ENCODE results near the gene ECHS1.
"Not testable (repeated sequence)": the region's sequence is repeated elsewhere in the genome, so short reads cannot be mapped to it uniquely, and the experiment has no call there.

ECHS1 gene

DNA sequence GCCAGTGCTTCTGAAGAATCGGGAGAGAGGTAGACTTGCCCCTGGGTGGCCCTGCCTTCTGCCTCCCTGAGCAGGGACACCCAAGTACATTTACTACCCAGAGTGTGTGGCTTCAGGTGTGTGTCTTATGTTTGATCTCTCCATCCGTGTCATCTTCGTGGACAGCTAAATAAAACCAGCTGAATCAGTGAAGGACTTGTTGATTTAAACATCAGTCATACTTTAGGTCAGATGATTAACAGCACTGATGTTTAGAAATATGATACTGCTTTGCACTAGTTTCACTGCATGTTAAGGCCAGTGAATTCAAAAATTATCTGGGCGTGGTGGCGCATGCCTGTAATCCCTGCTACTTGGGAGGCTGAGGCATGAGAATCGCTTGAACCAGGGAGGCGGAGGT lies 24.8 kb upstream of the ECHS1 start:
- no peak for DNase-seq

DNA sequence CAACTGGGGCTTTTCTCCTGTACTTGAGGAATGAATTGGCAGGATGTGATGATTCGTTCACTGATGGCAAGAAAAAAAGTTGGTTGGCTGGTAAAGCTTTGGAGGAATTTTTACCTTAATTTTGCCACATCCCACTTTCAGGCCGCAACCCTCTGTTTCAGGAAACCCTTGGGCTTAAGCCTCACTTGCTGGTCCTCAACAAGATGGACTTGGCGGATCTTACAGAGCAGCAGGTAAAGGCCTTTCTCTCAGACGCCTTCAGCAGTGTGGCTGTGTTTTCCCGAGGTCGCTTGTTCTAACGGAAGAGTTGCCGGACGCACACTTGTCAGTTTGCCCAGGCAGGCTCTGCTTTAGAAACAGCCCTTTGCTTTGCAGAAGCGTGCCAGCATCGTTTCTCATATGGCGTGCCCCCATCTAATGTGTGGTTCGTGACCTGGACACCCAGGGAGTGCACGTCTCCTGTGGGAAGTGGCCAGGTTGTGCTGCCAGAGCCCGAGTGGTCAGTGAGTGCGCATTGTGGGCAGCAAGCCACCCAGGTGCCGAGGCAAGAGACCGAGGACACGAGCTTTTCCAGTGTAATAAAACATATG lies 23.0 kb upstream of the ECHS1 start:
- DNase-seq, result no peak

DNA sequence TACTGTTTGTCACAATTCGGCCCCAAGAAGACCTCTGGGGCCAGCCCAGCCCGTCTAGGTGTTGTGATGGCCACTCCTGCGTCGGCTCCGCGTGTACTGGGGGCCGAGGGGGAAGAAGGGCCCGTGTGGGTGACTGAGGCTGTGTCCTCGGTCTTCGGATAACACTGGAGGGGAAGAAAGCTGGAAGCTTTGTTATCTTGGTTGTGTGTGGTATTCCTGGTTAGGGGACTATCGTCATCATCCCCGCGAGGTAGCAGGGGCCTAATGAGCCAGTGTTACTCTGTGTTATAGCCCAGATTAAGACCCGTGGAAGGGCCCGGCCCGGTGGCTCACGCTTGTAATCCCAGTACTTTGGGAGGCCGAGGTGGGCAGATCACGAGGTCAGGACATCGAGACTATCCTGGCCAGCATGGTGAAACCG lies 21.7 kb upstream of the ECHS1 start:
- DNase-seq, result no peak

DNA sequence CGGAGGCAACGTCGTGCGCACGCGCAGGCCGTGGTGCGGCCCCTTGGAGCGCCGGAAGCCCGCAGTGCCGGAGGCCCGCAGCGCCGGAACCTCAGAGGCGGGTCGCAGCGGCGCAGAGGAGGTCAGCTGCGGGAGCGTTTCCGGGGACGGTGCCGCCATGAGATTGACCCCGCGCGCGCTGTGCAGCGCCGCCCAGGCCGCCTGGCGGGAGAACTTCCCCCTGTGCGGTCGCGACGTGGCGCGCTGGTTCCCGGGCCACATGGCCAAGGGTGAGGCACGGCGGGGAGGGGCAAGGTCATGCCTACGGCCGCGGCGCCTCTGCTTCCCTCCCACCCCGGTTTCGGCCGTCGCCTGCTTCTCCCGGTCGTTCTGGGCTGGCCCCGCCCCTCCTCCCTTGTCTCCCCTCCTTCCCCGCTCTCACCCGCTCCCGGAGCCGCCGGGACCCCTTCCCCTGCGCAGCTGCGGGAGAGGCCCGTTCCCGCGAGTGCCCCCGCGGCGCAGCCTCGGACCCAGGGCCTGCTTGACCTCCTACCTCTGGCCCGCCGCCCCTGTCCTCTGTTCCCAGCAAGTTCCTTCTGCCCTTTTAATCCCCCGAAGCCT lies 21.0 kb upstream of the ECHS1 start, which contains the start of gene MTG1:
TSS of gene MTG1 (plus strand) at position 94 of the 600 bp plus-strand sequence. CDS start at position 158, 64 bp downstream.
- peak; percentile 67 to 72 for DNase-seq

DNA sequence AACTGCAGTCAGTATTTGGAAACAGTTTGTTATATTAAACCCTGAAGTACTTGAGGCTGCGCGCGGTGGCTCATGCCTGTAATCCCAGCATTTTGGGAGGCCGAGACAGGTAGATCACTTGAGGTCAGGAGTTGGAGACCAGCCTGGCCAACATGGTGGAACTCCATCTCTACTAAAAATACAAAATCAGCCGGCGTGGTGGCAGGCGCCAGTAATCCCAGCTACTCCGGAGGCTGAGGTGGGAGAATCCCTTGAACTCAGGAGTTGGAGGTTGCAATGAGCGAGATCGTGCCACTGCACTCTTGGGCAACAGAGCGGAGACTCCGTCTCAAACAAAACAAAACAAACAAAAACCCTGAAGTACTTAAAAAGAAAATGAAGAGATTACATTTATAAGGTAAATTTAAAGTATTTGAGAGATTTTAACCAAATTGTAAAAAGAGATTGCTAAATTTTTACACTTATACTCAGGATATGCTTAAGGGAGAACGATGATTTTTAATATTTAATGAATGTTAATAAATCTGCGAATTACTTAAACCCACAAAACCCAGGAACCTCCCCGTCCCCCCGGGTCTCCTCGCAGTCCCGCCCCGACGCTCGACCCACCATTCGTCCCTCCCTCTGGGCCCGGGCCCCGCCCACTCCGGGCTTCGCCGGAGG lies 20.4 kb upstream of the ECHS1 start:
- no peak for DNase-seq

DNA sequence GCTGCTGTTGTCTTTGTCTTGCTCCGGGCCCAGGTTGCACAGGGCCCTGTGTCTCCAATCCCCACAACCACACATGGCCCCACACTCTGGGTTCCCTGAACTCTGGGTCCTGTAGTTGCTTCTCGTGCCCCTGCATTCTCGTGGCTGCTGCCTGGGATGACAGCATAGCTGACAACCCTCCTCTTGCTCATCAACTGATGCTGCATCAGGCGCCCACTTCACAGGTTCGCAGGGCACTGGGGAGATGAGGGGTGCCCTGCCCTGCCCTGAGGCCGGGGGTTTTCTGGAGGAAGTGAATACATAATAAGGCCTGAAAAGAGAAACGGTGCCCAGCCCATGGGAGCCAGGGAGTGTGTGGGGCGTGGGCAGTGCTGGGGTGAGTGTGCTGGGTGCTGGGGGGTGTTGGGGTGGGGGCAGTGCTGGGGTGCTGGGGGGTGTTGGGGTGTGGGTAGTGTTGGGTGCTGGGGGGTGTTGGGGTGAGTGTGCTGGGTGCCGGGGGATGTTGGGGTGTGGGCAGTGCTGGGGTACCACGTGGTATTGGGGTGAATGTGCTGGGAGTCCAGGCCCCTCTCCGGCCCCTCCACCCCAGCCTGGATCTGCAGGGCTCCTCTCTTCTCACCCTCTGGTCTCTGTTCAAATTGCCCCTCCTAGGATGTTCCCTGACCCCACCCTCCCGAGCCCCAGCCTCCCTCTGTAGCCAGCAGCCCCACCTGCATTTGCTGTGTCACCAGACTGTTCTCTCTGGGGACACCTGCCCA lies 18.8 kb upstream of the ECHS1 start:
- DNase-seq, result no peak

DNA sequence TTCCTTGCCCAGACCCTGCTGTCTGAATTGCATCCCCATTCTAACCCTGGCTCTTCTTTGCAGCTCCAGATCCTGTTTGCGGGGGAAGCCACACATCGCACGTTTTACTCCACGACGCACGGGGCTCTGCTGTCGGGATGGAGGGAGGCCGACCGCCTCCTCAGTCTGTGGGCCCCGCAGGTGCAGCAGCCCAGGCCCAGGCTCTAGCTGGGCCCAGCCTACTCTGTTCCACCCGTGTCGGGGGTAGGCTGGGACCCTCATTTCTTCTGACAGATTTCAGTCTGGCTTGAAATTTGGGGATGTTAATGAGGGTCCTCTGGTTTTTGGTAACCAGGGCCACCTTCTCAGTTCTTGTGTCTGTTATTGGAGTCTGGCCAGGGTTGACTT lies 18.1 kb upstream of the ECHS1 start:
- DNase-seq, result no peak

DNA sequence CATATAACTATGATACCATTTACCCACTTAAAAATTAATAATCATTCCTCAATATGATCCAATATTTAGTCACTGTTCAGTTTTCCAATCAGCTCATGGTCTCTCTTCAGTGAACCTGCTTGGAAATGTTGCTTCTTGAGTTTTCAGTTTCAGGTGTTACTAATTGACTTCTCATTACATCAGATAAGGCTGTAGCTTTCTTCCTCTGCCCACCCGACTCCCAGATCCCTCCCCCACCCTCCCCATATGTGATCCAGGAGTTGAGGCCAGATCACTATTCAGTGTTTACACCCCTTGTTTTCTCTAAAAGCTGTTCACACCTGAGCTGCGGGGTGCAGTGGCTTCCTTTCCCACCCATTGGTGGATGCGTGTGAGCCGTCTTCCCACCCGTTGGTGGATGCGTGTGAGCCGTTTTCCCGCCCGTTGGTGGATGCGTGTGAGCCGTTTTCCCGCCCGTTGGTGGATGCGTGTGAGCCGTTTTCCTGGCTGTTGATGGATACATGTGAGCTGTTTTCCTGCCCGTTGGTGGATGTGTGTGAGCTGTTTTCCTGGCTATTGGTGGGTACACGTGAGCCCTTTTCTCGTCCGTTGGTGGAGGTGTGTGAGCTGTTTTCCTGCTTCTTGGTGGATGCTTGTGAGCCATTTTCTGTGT lies 17.6 kb upstream of the ECHS1 start:
- DNase-seq, result no peak

DNA sequence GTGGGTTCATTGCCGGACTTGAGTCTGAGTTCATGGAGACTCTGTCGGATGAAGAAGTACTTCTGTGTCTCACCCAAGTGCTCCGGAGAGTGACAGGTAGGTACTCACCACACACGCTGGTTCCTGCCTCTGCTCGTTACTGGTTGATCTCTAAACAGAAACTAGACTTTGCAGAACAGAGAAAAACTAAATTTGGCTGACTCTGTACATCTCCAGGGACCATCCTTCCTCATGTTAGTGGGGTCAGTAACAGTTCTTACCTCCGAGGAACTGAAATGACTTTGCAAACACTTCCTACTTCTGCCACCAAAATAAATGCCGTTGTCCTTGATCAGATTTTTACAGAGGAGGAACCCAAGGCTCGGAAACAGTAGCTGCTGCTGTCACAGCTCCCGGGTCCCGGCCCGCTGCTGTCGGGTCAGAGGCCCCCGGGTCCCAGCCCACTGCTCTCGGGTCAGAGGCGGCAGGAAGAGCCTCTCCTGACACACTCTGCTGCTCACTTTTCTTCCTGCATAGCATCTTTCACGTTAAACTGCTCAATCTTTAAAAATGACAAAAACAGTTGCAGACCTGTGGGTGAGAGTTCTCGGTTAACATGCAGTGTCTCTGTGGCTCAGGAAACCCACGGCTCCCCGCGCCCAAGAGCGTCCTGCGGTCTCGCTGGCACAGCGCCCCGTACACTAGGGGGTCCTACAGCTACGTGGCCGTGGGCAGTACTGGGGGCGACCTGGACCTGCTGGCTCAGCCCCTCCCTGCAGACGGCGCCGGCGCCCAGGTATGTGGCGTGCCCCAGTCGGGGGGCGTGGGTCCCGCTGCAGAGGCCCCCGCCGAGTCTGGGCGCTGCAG lies 16.0 kb upstream of the ECHS1 start:
- DNase-seq, result no peak

DNA sequence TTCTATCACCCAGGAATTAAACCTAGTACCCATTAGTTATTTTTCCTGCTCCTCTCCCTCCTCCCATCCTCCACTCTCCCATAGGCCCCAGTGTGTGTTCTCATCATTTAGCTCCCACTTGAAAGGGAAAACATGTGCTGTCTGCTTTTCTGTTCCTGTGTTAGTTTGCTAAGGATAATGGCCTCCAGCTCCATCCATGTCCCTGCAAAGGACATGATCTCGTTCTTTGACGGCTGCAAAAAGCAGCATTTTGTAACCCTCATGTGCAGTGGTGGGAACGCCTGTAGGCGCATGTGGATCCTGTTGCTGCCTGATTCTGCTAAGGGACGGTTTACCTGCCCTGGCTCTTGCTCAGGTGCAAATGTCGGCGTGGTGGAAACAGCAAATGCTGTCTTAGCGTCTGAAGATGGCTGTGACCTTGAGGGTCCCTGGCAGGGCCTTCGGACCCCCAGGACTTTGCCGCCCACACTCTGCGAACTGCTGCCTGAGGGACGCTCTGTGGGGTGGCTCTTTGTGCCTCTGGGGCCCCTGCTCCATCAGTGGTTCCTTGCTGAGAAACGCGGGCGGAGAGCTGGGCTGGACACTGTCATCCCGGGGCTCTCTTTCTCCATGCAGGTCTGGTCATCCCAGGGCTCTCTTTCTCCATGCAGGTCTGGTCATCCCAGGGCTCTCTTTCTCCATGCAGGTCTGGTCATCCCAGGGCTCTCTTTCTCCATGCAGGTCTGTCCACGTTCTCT lies 15.2 kb upstream of the ECHS1 start:
- no peak for DNase-seq

DNA sequence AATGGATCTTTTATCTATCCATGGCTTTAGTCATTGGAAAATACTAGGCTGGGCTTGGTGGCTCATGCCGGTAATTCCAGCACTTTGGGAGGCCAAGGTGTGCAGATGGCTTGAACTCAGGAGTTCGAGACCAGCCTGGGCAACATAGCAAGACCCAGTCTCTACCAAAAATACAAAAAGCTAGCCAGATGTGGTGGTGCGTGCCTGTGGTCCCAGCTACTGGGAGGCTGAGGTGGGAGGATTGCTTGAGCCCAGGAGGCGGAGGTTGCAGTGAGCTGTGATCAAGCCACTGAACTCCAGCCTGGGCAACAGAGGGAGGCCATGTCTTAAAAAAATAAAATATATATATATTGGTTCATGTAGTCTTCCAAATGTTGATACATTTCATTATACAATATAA lies 13.8 kb upstream of the ECHS1 start:
- DNase-seq, result not testable (repeated sequence)

DNA sequence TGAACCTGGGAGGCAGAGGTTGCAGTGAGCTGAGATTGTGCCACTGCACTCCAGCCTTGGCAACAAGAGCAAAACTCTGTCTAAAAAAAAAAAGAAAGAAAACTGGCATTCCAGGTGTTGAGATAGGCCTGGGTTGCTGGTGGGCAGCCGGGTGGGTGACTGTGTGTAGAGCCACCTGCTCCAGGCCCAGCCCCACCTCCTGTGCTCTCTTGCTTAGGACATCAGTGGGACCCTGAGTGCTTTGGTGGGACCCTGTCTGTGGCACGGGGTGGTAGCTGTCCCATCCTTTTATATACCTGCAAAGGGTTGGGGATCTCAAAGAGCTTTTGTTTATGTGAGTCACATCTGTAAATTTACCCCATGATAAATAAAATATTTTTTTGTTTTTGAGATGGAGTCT lies 12.1 kb upstream of the ECHS1 start:
- no peak for DNase-seq

DNA sequence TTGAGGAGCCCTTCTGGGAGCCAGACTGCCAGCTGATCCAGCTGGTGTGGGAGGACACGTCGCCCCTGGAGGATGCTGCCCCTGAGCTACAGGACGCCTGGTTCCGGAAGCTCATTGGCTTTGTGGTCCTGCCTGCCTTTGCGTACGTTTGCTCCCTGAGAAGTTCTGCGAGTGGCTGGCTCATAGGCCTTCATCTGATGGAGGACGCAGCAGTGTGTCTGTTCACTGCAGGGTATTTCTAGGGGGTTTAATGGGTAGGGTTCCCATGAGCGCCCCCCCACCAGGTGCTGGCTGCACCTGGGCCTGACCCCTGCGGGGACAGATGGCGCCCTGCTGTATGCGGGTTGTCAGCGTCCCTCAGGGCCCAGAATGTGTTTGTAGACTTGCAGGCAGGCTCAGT lies 10.9 kb upstream of the ECHS1 start:
- DNase-seq, result no peak

DNA sequence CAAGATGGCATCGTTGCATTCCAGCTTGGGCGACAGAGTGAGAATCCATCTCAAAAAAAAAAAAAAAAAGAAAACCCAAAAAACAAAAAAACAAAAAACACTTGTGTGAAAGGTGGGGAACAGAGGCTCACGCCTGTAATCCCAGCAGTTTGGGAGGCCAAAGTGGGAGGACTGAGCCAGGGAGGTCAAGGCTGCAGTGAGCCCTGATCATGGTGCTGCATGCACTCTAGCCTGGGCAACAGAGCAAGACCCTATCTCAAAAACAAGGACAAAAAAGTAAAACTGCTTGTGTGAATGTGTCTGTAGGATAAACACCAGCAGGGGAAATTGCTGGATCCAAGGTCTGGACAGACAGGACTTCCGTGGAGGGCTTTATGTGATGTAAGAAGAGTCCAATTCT lies 10.4 kb upstream of the ECHS1 start:
- DNase-seq, result no peak

DNA sequence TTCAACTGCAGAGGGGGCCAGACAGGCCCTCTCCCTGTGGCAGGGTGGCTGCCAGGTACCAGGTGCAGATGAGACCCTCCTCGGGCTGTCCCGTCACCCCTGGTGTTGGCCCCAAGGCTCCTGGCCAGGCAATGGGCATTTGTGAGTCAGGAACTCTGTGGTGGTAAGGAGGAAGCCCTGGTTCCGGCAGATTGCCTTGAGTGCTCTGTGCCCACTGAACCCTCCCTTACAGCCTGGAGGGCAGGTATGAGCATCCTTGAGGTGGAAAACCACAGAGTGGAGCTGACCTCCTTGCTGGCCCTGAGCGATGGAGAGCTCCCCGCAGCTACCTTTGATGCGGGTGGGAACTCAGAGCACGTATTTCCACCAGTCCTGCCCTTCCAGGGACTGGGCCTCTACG lies 7.9 kb upstream of the ECHS1 start:
- no peak for DNase-seq

DNA sequence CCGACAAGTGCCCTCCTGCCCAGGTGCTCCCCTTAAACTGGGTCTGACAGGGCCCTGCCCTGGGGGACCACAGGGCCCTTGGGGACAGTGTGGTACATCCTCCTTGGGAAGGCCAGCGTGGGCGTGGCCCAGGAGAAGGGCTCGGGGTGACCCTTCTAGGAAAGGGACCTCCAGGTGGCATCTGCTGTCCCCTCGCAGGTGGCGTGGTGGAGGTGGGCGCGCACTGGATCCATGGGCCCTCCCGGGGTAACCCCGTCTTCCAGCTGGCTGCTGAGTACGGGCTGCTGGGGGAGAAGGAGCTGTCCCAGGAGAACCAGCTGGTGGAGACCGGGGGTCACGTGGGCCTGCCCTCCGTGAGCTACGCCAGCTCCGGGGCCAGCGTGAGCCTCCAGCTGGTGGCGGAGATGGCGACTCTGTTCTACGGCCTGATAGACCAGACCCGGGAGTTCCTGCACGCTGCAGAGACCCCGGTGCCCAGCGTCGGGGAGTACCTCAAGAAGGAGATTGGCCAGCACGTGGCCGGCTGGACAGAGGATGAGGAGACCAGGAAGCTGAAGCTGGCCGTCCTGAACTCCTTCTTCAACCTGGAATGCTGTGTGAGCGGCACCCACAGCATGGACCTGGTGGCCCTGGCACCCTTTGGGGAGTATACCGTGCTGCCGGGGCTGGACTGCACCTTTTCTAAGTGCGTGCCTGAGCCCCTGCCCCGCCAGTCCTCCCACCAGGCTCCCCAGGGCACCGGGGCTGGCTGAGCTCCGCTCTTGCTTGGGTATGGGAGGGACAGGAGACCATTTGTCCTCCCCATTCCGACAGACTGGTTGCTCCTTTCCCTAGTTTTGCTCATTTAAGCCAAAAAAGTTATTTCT lies 6.9 kb upstream of the ECHS1 start:
- DNase-seq, result no peak

DNA sequence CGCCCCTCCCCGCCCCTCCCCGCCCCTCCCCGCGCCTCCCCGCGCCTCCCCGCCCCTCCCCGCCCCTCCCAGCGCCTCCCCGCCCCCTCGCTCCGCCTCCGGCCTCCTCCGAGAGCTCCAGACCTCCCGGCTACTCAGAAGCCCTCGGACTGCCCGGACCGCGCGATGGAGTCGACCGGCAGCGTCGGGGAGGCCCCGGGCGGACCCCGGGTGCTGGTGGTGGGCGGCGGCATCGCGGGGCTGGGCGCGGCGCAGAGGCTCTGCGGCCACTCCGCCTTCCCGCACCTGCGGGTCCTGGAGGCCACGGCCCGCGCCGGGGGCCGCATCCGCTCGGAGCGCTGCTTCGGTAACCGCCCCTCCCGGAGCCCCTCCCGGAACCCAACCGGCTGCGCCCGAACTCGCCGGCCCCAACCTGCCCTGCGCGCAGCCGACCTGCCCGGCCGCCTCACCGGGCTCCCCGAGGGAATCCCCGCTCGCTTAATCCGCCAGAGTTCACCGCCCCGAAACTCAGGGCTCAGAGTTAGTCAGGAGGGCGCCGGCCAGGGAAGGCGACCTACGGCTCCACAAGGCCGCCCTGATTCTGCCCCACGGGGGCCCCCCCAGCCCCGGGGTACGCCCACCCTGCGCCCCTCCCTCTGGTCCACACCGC lies 6.1 kb upstream of the ECHS1 start, which contains the start of gene PAOX:
TSS of gene PAOX (plus strand) at position 111 of the 649 bp plus-strand sequence. CDS start at position 166, 55 bp downstream.
- no peak for DNase-seq

DNA sequence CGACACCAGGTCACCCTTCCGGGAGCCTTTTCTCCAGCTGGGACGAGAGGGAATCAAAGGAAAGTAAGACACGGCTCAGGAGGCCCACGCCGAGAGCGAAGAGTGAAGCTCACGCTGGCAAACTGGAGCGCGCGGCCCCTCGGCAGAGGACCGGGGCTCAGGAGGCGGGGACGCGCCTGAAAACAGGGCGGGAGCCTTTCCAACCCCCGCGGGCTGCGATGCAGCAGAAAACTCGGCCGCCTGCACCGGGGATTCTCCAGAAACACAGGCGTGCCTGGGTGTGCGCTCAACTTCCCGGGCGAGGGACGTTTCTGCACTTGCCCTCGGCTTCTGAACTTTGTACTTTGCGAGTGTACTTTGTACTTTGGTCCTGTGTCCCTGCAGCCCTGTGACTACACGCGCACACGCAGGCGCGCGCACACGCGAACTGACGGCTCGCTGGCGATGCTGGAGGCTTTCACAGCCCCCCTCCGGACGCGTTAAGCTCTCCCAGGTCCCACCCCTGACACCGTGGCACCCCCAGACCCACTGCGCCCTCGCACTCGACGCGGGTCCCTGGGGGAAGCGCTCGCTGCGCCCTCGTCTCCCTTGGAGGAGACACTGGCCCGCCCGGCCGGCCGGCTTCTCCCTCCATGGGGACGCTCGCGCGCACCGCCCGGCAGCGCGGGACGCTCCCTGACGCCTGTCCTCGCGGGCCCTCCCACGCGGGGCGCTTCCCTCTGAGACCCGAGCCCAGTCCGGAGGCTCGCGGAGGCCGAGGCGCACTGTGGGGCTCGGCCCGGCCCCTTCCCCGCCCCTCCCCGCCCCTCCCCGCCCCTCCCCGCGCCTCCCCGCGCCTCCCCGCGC lies 5.3 kb upstream of the ECHS1 start:
- DNase-seq, result no peak

DNA sequence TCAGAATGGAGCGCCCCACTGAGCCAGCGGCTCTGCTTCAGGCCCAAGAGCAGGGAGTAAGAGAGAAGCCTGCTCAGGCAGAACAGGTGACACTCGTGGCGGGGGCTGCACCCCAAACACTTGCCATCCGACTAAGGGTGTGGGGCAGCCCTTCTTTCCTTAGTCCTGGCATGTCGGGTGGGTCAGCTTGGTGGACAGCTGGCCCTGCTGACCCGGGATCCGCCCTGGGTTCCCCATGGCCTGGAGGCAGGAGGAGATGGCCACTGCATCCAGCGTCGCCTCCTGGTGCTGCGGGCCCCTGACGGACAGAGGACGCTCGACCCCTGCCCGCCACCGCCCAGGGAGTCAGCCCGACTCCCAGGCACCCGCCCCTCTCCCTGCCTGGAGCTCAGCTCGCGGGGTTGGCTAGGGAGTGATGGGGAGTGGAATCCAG lies 4.7 kb upstream of the ECHS1 start:
- no peak for DNase-seq
